ENCODE measurements around the gene DRD5. TPM values are rescaled to one million over a fixed set of nuclear protein-coding genes. Genes with fewer than 3 reads are reported as not detected.

DRD5 gene
- total RNA-seq, 1 donor from 2014 or later, result not detected

- H3K27ac ChIP-seq (ENCODE audit: low read depth, low read length), result no peak overlapping the region
- no peaks in the 10 kb centered on the region for H3K79me2 ChIP-seq (ENCODE audit: insufficient read depth, low read length)
- H4K20me1 ChIP-seq (ENCODE audit: insufficient read depth, low read length), result no peaks in the 10 kb centered on the region
- FAIRE-seq (no peak), DNase-seq (ENCODE audit: low read depth) (no peak)
- no peaks in the 10 kb centered on the region for H3K36me3 ChIP-seq (ENCODE audit: insufficient read depth, low read length)
- peaks cover 3% of the 10 kb centered on the region for H3K36me3 Mint-ChIP-seq (ENCODE audit: low read depth, unreplicated experiment)
- H3K4me3 ChIP-seq (ENCODE audit: insufficient read depth, low read depth, low read length), result no peak overlapping the region
- H3K27ac Mint-ChIP-seq (ENCODE audit: unreplicated experiment), result no peak overlapping the region
- H3K27me3 ChIP-seq (ENCODE audit: insufficient read depth, low read length), result no peaks in the 10 kb centered on the region
- H3K9me3 Mint-ChIP-seq (ENCODE audit: unreplicated experiment), result no peaks in the 10 kb centered on the region
- peaks cover 25% of the 10 kb centered on the region for H3K27me3 Mint-ChIP-seq (ENCODE audit: low read depth, unreplicated experiment)
- H3K9me3 ChIP-seq (ENCODE audit: insufficient read depth, low read depth, low read length), result no peaks in the 10 kb centered on the region
- no peaks in the 10 kb centered on the region for H3K4me1 ChIP-seq (ENCODE audit: insufficient read depth, low read length)
- H3K4me1 Mint-ChIP-seq (ENCODE audit: low read depth, unreplicated experiment), result peaks cover 4% of the 10 kb centered on the region
- no peak overlapping the region for H3K9ac ChIP-seq (ENCODE audit: low read length)
- no peak overlapping the region for H2AFZ ChIP-seq (ENCODE audit: low read depth, low read length)
- no peak overlapping the region for H3K4me3 Mint-ChIP-seq (ENCODE audit: unreplicated experiment)
- TF ChIP-seq EZH2 (IDR thresholded peaks at IDR 0.05; ENCODE audit: insufficient read depth, low read length), result no peak
- TF ChIP-seq CTCF (IDR thresholded peaks at IDR 0.05; ENCODE audit: insufficient read depth, low read depth, low read length), result no peak
- H3K4me2 ChIP-seq (ENCODE audit: low read length), result no peak overlapping the region
Measured at GRCh38 chr4:9764155-9764696, 17.2 kb upstream of the DRD5 start.

DNA sequence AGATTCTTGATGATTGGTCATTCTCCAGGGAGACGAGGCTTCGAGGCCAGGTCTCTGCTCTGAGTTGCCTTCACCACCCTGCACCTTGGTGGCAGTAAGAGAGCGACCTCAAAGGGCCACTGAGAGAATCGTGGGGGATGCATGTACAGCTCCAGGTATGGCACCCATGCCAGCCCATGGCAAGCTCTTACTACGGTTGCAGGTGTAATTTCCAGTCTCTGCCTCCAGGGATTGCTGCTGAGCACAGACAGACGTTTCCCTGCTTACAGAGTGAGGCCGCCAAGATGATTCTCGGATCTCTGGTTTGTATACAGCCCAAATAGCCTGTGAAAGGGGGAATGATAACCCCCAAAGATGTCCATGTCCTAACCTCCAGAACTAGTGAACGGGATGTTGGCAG lies 16.3 kb upstream of the DRD5 start:
- peaks cover 3% of the 10 kb centered on the region for H3K36me3 Mint-ChIP-seq (ENCODE audit: low read depth, unreplicated experiment)
- FAIRE-seq, result no peak
- TF ChIP-seq CTCF (IDR thresholded peaks at IDR 0.05; ENCODE audit: insufficient read depth, low read depth, low read length), result peak; percentile 16
- no peak for TF ChIP-seq EZH2 (IDR thresholded peaks at IDR 0.05; ENCODE audit: insufficient read depth, low read length)

DNA sequence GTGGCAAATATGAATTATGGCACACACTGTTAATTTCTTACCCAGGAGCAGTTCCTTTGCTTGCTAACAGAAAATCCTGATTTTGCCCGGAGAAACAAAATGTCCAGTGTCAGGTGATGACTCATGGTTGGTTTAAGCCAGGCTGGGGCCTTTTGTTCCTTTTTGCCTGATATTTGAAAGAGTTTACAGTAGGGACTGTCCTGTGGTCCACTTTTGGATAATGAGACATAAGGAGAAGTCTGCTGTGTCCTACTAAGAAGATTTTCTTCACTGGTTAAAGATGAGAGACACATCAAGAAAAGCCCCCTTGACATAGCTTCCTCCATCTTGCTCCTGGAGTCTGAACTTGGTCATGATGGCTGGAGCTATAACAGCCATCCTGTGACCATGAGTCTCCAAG lies 12.1 kb upstream of the DRD5 start:
- no peak for TF ChIP-seq EZH2 (IDR thresholded peaks at IDR 0.05; ENCODE audit: insufficient read depth, low read length)
- no peak for TF ChIP-seq CTCF (IDR thresholded peaks at IDR 0.05; ENCODE audit: insufficient read depth, low read depth, low read length)
- Histone ChIP-seq H3K4me1 (ENCODE audit: insufficient read depth, low read length) (no peaks in the 10 kb centered on the region), H3K9ac (ENCODE audit: low read length) (no peak overlapping the region), H3K4me3 (ENCODE audit: insufficient read depth, low read depth, low read length) (no peak overlapping the region), H3K4me2 (ENCODE audit: low read length) (no peak overlapping the region), H4K20me1 (ENCODE audit: insufficient read depth, low read length) (no peaks in the 10 kb centered on the region), H3K9me3 (ENCODE audit: insufficient read depth, low read depth, low read length) (no peaks in the 10 kb centered on the region), H3K36me3 (ENCODE audit: insufficient read depth, low read length) (no peaks in the 10 kb centered on the region), H3K27me3 (ENCODE audit: insufficient read depth, low read length) (no peaks in the 10 kb centered on the region), H3K27ac (ENCODE audit: low read depth, low read length) (no peak overlapping the region), H2AFZ (ENCODE audit: low read depth, low read length) (no peak overlapping the region), H3K79me2 (ENCODE audit: insufficient read depth, low read length) (no peaks in the 10 kb centered on the region)
- peaks cover 3% of the 10 kb centered on the region for H3K36me3 Mint-ChIP-seq (ENCODE audit: low read depth, unreplicated experiment)
- no peak overlapping the region for H3K27ac Mint-ChIP-seq (ENCODE audit: unreplicated experiment)
- no peak overlapping the region for H3K4me3 Mint-ChIP-seq (ENCODE audit: unreplicated experiment)
- peaks cover 41% of the 10 kb centered on the region for H3K27me3 Mint-ChIP-seq (ENCODE audit: low read depth, unreplicated experiment)
- DNase-seq (ENCODE audit: low read depth) (no peak), FAIRE-seq (no peak)
- peaks cover 4% of the 10 kb centered on the region for H3K9me3 Mint-ChIP-seq (ENCODE audit: unreplicated experiment)
- no peaks in the 10 kb centered on the region for H3K4me1 Mint-ChIP-seq (ENCODE audit: low read depth, unreplicated experiment)

More for the DNA sequence above, 16.3 kb upstream of the DRD5 start:
- DNase-seq (ENCODE audit: low read depth), result no peak
- no peaks in the 10 kb centered on the region for H3K79me2 ChIP-seq (ENCODE audit: insufficient read depth, low read length)
- H3K27me3 ChIP-seq (ENCODE audit: insufficient read depth, low read length), result no peaks in the 10 kb centered on the region
- Mint-ChIP-seq H3K27me3 (ENCODE audit: low read depth, unreplicated experiment) (peaks cover 25% of the 10 kb centered on the region), H3K9me3 (ENCODE audit: unreplicated experiment) (no peaks in the 10 kb centered on the region), H3K27ac (ENCODE audit: unreplicated experiment) (no peak overlapping the region), H3K4me1 (ENCODE audit: low read depth, unreplicated experiment) (peaks cover 4% of the 10 kb centered on the region), H3K4me3 (ENCODE audit: unreplicated experiment) (no peak overlapping the region)
- no peaks in the 10 kb centered on the region for H3K36me3 ChIP-seq (ENCODE audit: insufficient read depth, low read length)
- H4K20me1 ChIP-seq (ENCODE audit: insufficient read depth, low read length), result no peaks in the 10 kb centered on the region
- H3K27ac ChIP-seq (ENCODE audit: low read depth, low read length), result no peak overlapping the region
- H2AFZ ChIP-seq (ENCODE audit: low read depth, low read length), result no peak overlapping the region
- H3K4me2 ChIP-seq (ENCODE audit: low read length), result no peak overlapping the region
- H3K4me1 ChIP-seq (ENCODE audit: insufficient read depth, low read length), result no peaks in the 10 kb centered on the region
- H3K9ac ChIP-seq (ENCODE audit: low read length), result no peak overlapping the region
- no peak overlapping the region for H3K4me3 ChIP-seq (ENCODE audit: insufficient read depth, low read depth, low read length)
- H3K9me3 ChIP-seq (ENCODE audit: insufficient read depth, low read depth, low read length), result no peaks in the 10 kb centered on the region
